LNCaP clone FGC (cell line): ENCODE results near the gene AGTPBP1.
"Not testable (repeated sequence)": the region's sequence is repeated elsewhere in the genome, so short reads cannot be mapped to it uniquely, and the experiment has no call there.

Experiments
- DNase-seq: peaks from one replicate; pipeline ENCODE4 v3.0.0-alpha.2; 2011; ENCODE audit warnings: low read depth
- H3K4me3 ChIP-seq: 2 replicates; pipeline ENCODE4 v1.5.1; 2011; ENCODE audit warnings: mild to moderate bottlenecking, low read depth, low read length, control low read depth
- CTCF ChIP-seq: IDR thresholded peaks from 2 replicates; pipeline ENCODE4 v1.5.1; 2012; ENCODE audit warnings: mild to moderate bottlenecking; ENCODE audit not compliant: control insufficient read depth, insufficient read depth; ENCODE audit errors: extremely low read depth

Gene AGTPBP1

GRCh38 chr9:85741875-85742596, at the start of gene AGTPBP1:
TSS of gene AGTPBP1 (minus strand) at chr9:85741954. CDS start at chr9:85712533, 29,421 bp downstream.
- no peak for TF ChIP-seq CTCF
- H3K4me3 ChIP-seq, result peak within 1 kb of the TSS; percentile 88
- peak; percentile 48 for DNase-seq

- 0 out of 2 replicates have a peak, but pooled peaks have one; percentile 4 for TF ChIP-seq CTCF
- not testable (repeated sequence) for H3K4me3 ChIP-seq, DNase-seq
These were observed 44.4 kb upstream of the AGTPBP1 start for GRCh38 chr9:85786116-85786515.

GRCh38 chr9:85773844-85774243, 32.1 kb upstream of the AGTPBP1 start:
- not testable (repeated sequence) for H3K4me3 ChIP-seq, DNase-seq

- H3K4me3 ChIP-seq, DNase-seq: not testable (repeated sequence)
These were observed 20.0 kb upstream of the AGTPBP1 start for GRCh38 chr9:85761802-85762201.

- H3K4me3 ChIP-seq, DNase-seq: not testable (repeated sequence)
These were observed 16.0 kb upstream of the AGTPBP1 start for GRCh38 chr9:85757716-85758115.

GRCh38 chr9:85756216-85756615, 14.5 kb upstream of the AGTPBP1 start:
- not testable (repeated sequence) for H3K4me3 ChIP-seq, DNase-seq

GRCh38 chr9:85746309-85746708, 4.6 kb upstream of the AGTPBP1 start:
- DNase-seq, result no peak
- no peak overlapping the region for H3K4me3 ChIP-seq
- no peak for TF ChIP-seq CTCF

- no peak for TF ChIP-seq CTCF
- H3K4me3 ChIP-seq, result no peak overlapping the region
- no peak for DNase-seq
These were observed 3.4 kb upstream of the AGTPBP1 start for GRCh38 chr9:85745203-85745602.

GRCh38 chr9:85744480-85744879, 2.7 kb upstream of the AGTPBP1 start:
- no peak overlapping the region for H3K4me3 ChIP-seq
- no peak for TF ChIP-seq CTCF
- DNase-seq, result no peak
